Mucosa of descending colon (tissue), 3 donors: ENCODE results near the gene VWA7. TPM values are rescaled to one million over a fixed set of nuclear protein-coding genes. Genes with fewer than 3 reads are reported as not detected.

Experiments
- ATAC-seq: fragments of 200-7000 bp; cut with Tn5 transposase; one replicate; pipeline ENCODE4 v1.9.1; 2020; ENCODE audit warnings: mild to moderate bottlenecking, moderate library complexity
- DNase-seq, 3 donors: peaks; one replicate each; pipeline ENCODE4 v3.0.0-alpha.2; 2020
- H3K36me3 ChIP-seq: fragments of 200-600 bp; one replicate; pipeline ENCODE4 v1.8.0; 2021; ENCODE audit warnings: low read depth, mild to moderate bottlenecking
- H3K4me1 ChIP-seq: fragments of 200-600 bp; one replicate; pipeline ENCODE4 v1.8.0; 2021; ENCODE audit warnings: low read depth, mild to moderate bottlenecking
- H3K4me3 ChIP-seq: fragments of 200-600 bp; one replicate; pipeline ENCODE4 v1.8.0; 2021; ENCODE audit warnings: mild to moderate bottlenecking
- H3K9me3 ChIP-seq: fragments of 200-600 bp; one replicate; pipeline ENCODE4 v1.8.0; 2021; ENCODE audit warnings: mild to moderate bottlenecking
- intact Hi-C, 2 donors: fragments of 100-400 bp; cut with DNase I in 1 of 2; cut with micrococcal nuclease in 1 of 2; formaldehyde crosslinking; loops; one replicate each; pipeline versions ENCODE4 v1.11.0 to v1.11.1; 2022; cut with DNase I, micrococcal nuclease
- total RNA-seq, 3 donors: library from RNA; stranded (reverse); fragmentation: NEBNext Ultra II Directional in 2 of 3; extraction: Animal tissue kit (Norgen Biotek cat#: 25700) in 2 of 3; gene quantifications; one replicate each; pipeline versions ENCODE4 v1.2.1 to v1.2.4, GENCODE V29; 2021 to 2023
- TF ChIP-seq, protein P1 (sequence below): fragments of 200-600 bp; IDR thresholded peaks from one replicate; pipeline ENCODE4 v1.8.0; 2022; ENCODE audit warnings: antibody characterized with exemption, mild to moderate bottlenecking
- donor health status: DM: no; HTN: no; CAD: no; lungs with moderate emphysema.
- donor health status: DM: no; HTN: no; CAD: no.
- donor health status: DM: no; HTN: yes; CAD: no.

Gene VWA7
- total RNA-seq, 3 donors from 2014 or later, result 5.9 to 8.2 (median 6.9) TPM

- H3K9me3 ChIP-seq, result no peaks in the 10 kb centered on the region
- intact Hi-C loops, result no loop called here
- peaks cover 3% of the 10 kb centered on the region for H3K36me3 ChIP-seq
- no peaks in the 10 kb centered on the region for H3K4me1 ChIP-seq
- no peak overlapping the region for H3K4me3 ChIP-seq
- ATAC-seq (no peak), DNase-seq (no peak)
- TF ChIP-seq, protein P1, sequence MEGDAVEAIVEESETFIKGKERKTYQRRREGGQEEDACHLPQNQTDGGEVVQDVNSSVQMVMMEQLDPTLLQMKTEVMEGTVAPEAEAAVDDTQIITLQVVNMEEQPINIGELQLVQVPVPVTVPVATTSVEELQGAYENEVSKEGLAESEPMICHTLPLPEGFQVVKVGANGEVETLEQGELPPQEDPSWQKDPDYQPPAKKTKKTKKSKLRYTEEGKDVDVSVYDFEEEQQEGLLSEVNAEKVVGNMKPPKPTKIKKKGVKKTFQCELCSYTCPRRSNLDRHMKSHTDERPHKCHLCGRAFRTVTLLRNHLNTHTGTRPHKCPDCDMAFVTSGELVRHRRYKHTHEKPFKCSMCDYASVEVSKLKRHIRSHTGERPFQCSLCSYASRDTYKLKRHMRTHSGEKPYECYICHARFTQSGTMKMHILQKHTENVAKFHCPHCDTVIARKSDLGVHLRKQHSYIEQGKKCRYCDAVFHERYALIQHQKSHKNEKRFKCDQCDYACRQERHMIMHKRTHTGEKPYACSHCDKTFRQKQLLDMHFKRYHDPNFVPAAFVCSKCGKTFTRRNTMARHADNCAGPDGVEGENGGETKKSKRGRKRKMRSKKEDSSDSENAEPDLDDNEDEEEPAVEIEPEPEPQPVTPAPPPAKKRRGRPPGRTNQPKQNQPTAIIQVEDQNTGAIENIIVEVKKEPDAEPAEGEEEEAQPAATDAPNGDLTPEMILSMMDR, result no peak
Measured at GRCh38 chr6:31785475-31785874, 8.3 kb upstream of the VWA7 start.

DNA sequence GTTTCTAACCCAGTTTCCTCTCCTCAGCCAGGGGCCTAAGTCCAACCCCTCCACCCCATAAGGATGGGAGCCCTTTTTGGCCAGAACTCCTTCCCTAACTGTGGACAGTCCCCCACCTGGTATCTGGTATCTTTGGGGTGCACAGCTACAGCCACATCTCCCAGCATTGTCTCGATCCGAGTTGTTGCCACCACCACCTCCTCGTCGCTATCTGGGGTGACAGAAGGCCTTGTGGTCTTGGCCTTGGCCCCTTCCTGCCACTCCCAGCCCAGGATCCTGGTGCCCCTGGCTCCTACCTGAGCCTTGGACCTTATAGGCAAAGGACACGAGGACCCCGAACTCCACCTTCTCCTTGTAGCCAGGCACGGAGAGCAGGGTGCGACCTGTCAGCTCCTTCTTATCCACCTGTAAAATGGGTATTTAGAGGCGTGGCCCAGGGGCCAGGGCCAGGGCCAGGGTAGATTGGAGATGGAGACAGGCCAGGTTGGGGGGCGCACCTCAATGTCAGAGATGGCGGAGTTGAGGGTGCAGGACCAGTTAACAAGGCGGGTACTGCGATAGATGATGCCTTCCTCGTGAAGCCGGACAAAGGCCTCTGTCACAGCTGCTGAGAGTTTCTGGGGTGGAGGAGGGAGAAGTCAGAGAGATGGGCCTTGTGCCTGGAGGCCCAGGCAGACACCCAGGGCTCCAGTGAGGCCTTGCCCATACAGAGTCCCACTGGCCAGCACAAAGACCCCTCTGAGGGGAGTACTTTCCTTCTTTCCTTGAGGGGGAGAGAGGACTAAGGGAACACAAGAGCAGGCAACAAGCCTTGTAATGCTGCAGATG is 7.2 kb upstream of the VWA7 start:
- no peak for ATAC-seq
- H3K36me3 ChIP-seq, result peaks cover 3% of the 10 kb centered on the region

DNA sequence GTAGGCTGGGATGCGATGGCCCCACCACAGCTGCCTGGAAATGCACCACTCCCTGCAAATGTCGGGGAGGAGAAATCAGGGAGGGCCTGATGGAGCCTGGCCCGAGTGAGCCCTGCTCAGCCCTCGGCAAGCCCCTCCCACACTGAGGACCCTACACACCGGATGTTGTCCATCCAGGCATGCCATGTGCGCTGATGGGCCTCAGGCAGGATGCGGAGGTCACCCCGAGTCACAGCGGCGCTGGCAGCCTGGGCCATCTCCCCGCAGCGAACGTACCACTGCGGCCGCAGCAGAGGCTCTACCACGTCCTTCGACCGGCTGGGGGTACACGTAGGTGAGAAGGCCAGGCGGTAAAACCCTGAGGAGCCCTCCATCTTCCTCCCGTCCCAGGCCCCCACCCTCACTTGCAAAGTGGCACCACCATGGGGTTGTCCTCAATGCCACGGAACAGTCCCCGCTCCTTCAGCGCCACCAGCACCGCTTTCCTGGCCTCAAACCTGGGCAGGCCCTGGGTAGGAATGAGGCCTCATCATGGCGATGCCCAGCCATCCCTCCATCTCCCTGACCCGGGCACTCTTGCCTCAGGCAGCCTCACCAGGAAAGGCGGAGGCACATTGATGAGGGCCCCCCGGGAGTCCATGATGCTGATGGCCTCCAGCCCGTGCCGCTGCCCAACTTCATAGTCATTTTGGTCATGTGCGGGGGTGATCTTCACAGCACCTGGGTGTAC is 5.2 kb upstream of the VWA7 start:
- Histone ChIP-seq H3K4me3 (no peak overlapping the region), H3K36me3 (peaks cover 3% of the 10 kb centered on the region), H3K9me3 (no peaks in the 10 kb centered on the region), H3K4me1 (peaks cover 2% of the 10 kb centered on the region)
- TF ChIP-seq, protein P1, result no peak
- intact Hi-C loops, result no loop called here
- DNase-seq (no peak), ATAC-seq (no peak)

More for the DNA sequence above, 7.2 kb upstream of the VWA7 start:
- no peaks in the 10 kb centered on the region for H3K4me1 ChIP-seq
- no peaks in the 10 kb centered on the region for H3K9me3 ChIP-seq
- TF ChIP-seq, protein P1, result no peak
- no peak overlapping the region for H3K4me3 ChIP-seq
- DNase-seq, result no peak
- intact Hi-C loops, result no loop called here

DNA sequence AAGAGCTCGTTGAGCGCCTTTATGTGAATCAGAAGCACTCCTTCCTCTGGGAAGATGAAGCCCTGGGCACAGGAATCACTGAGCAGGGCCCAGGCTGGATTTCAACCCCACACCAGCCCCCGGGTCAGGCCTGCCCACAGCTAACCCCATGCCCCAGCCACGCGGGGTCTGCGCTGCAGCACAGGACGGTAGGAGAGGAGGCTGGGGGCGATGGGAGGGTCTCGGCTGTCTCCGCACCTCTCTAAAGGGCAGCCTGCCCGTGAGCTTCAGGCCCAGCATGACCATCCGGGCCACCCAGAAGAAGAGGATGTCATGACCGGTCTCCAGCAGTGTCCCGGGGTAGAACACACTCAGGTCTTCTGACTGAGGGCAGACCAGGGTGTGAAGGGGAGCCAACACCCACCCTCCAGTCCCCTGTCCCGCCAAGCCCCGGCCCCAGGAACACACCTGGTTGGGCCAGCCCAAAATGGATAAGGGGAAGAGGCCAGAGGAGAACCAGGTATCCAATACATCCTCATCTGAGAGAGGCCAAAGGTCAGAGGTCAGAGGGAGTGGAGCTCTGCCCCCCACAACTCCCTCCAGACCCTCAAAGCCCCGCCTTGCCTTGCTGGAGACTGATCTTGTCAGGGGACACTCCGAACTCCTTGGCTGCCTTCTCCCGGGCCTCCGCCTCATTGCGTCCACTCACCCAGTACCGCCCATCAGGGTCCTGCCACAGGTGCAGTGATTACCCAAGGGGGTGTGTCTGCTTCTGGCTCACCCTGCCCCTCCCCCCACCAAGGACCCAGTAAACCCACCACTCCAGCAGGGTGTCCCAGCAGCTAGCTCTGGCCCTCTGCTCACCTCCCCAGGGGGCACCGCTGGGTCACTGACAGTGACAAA is 4.4 kb upstream of the VWA7 start:
- Histone ChIP-seq H3K36me3 (peaks cover 3% of the 10 kb centered on the region), H3K9me3 (no peaks in the 10 kb centered on the region), H3K4me3 (no peak overlapping the region), H3K4me1 (peaks cover 10% of the 10 kb centered on the region)
- DNase-seq, result no peak
- ATAC-seq, result no peak
- TF ChIP-seq, protein P1, result no peak
- intact Hi-C loops, result no loop called here

- H3K4me1 ChIP-seq, result peaks cover 18% of the 10 kb centered on the region
- DNase-seq (no peak), ATAC-seq (no peak)
- H3K9me3 ChIP-seq, result no peaks in the 10 kb centered on the region
- TF ChIP-seq, protein P1, result no peak
- H3K4me3 ChIP-seq, result no peak overlapping the region
- H3K36me3 ChIP-seq, result peaks cover 3% of the 10 kb centered on the region
- intact Hi-C loops, result no loop called here
Measured at GRCh38 chr6:31780507-31781243, 3.5 kb upstream of the VWA7 start.
